Trophoblast cell (in vitro differentiated cells and primary cell): ENCODE data around the gene C19orf38.
"Not testable (repeated sequence)": the region's sequence is repeated elsewhere in the genome, so short reads cannot be mapped to it uniquely, and the experiment has no call there.

ENCODE experiments used
- DNase-seq, 2 donors: peaks; one replicate each; pipeline ENCODE4 v3.0.0-alpha.2; 2016
- H2AFZ ChIP-seq: 2 replicates; pipeline ENCODE4 v1.6.1; 2013; ENCODE audit warnings: low read length, moderate library complexity, mild to moderate bottlenecking; ENCODE audit not compliant: insufficient read depth, poor library complexity
- H2AK5ac ChIP-seq: 2 replicates; pipeline ENCODE4 v1.6.1; 2013; ENCODE audit warnings: mild to moderate bottlenecking, low read length
- H2BK120ac ChIP-seq: 2 replicates; pipeline ENCODE4 v1.6.1; 2013; ENCODE audit warnings: low read length, mild to moderate bottlenecking, moderate library complexity; ENCODE audit not compliant: insufficient read depth, poor library complexity
- H2BK12ac ChIP-seq: 2 replicates; pipeline ENCODE4 v1.6.1; 2013; ENCODE audit warnings: mild to moderate bottlenecking, low read length, moderate library complexity
- H2BK5ac ChIP-seq: 2 replicates; pipeline ENCODE4 v1.6.1; 2013; ENCODE audit warnings: low read length, low read depth, moderate library complexity, mild to moderate bottlenecking; ENCODE audit not compliant: poor library complexity
- H3K14ac ChIP-seq: 2 replicates; pipeline ENCODE4 v1.6.1; 2013; ENCODE audit warnings: mild to moderate bottlenecking, low read length
- H3K18ac ChIP-seq: 2 replicates; pipeline ENCODE4 v1.6.1; 2013; ENCODE audit warnings: mild to moderate bottlenecking, low read length
- H3K23ac ChIP-seq: 2 replicates; pipeline ENCODE4 v1.6.1; 2013; ENCODE audit warnings: low read length
- H3K27ac ChIP-seq: 2 replicates; pipeline ENCODE4 v1.5.1; 2013; ENCODE audit warnings: low read depth, mild to moderate bottlenecking, inconsistent platforms, low read length, moderate library complexity
- H3K27me3 ChIP-seq: 2 replicates; pipeline ENCODE4 v1.6.1; 2013; ENCODE audit warnings: inconsistent platforms, mild to moderate bottlenecking, low read length, moderate library complexity; ENCODE audit not compliant: insufficient read depth
- H3K36me3 ChIP-seq, 2 experiments: 1 replicate in 1 of 2; 2 replicates in 1 of 2; pipeline ENCODE4 v1.6.1; 2013; ENCODE audit warnings: low read length in 2 of 2, mild to moderate bottlenecking in 2 of 2, moderate library complexity in 1 of 2; ENCODE audit not compliant: insufficient read depth in 2 of 2, control insufficient read depth in 1 of 2
- H3K4ac ChIP-seq: 2 replicates; pipeline ENCODE4 v1.6.1; 2013; ENCODE audit warnings: low read depth, mild to moderate bottlenecking, low read length, moderate library complexity
- H3K4me1 ChIP-seq, 2 experiments: 1 replicate in 1 of 2; 2 replicates in 1 of 2; pipeline ENCODE4 v1.6.1; 2013; ENCODE audit warnings: low read length in 2 of 2, mild to moderate bottlenecking in 2 of 2, moderate library complexity in 1 of 2; ENCODE audit not compliant: insufficient read depth in 2 of 2, control insufficient read depth in 1 of 2
- H3K4me2 ChIP-seq: 2 replicates; pipeline ENCODE4 v1.6.1; 2013; ENCODE audit warnings: inconsistent platforms, mild to moderate bottlenecking, low read length, moderate library complexity
- H3K4me3 ChIP-seq: 2 replicates; pipeline ENCODE4 v1.5.1; 2013; ENCODE audit warnings: mild to moderate bottlenecking, low read depth, low read length, inconsistent platforms
- H3K79me1 ChIP-seq: one replicate; pipeline ENCODE4 v1.6.1; 2013; ENCODE audit warnings: low read length
- H3K79me2 ChIP-seq: 2 replicates; pipeline ENCODE4 v1.6.1; 2013; ENCODE audit warnings: low read length, mild to moderate bottlenecking; ENCODE audit not compliant: control insufficient read depth, insufficient read depth, poor library complexity
- H3K9ac ChIP-seq: 2 replicates; pipeline ENCODE4 v1.6.1; 2013; ENCODE audit warnings: mild to moderate bottlenecking, low read length
- H3K9me3 ChIP-seq: 2 replicates; pipeline ENCODE4 v1.6.1; 2013; ENCODE audit warnings: low read depth, mild to moderate bottlenecking, control low read depth, inconsistent platforms, low read length; ENCODE audit not compliant: insufficient read depth
- H4K12ac ChIP-seq: 2 replicates; pipeline ENCODE4 v1.6.1; 2013; ENCODE audit warnings: low read depth, mild to moderate bottlenecking, low read length, moderate library complexity
- H4K8ac ChIP-seq: 2 replicates; pipeline ENCODE4 v1.6.1; 2013; ENCODE audit warnings: low read depth, mild to moderate bottlenecking, low read length, moderate library complexity
- H4K91ac ChIP-seq: one replicate; pipeline ENCODE4 v1.6.1; 2013; ENCODE audit warnings: low read depth, mild to moderate bottlenecking, low read length, moderate library complexity
- WGBS: extraction: QIAGEN DNeasy Blood & Tissue Kit; methylation state at CpG from one replicate; pipeline ENCODE4 v1.1.7; 2013; ENCODE audit warnings: missing lambda C conversion rate; ENCODE audit not compliant: insufficient read length, insufficient coverage; ENCODE audit errors: extremely low coverage; 5-methylcytosine and 5-hydroxymethylcytosine counted together

Gene C19orf38

GRCh38 chr19:10869872-10870311 is 21.7 kb downstream of the C19orf38 start:
- H3K18ac ChIP-seq, H3K9me3 ChIP-seq, H3K9ac ChIP-seq, H3K14ac ChIP-seq, H3K79me1 ChIP-seq, H4K8ac ChIP-seq, H2AK5ac ChIP-seq, H3K4me3 ChIP-seq, H2BK5ac ChIP-seq, DNase-seq, H3K36me3 ChIP-seq, H2AFZ ChIP-seq, H2BK120ac ChIP-seq, H3K4me1 ChIP-seq, H3K4ac ChIP-seq, H3K23ac ChIP-seq, H4K91ac ChIP-seq, H2BK12ac ChIP-seq, H3K27me3 ChIP-seq, H3K27ac ChIP-seq, H3K4me2 ChIP-seq, H4K12ac ChIP-seq: not testable (repeated sequence)
- no CpG with 5 or more reads among the region's 11 CpGs for WGBS
- H3K79me2 ChIP-seq: peaks cover 17% of the 10 kb centered on the region

DNA sequence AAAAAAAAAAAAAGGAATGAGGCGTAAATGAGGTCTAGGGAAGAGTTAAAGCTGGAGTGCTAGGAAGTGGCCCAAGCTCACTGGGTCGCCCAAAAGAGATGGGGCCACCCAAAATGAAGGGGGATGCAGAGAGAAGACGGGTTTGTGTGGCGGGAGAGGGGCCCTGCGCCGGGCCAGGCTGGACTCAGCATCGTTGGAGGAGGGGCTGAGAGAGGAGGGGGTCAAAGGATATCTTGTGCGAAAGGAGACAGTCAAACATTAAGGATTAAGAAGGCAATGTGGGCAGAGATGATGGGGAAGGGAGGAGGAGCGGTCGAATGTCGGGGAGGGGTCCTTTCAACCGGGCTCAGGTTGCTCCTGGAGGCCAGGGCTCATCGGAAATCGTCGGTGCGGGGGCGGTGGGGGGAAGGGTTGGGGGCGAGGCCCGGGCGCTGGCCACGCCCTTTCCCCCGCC is 22.3 kb downstream of the C19orf38 start:
- Histone ChIP-seq H3K4me2 (peak overlapping the region; percentile 98), H3K36me3 (peaks cover 0 to 2% of the 10 kb centered on the region in 2 experiments), H3K79me2 (peaks cover 17% of the 10 kb centered on the region), H2AK5ac (peak overlapping the region; percentile 21), H3K23ac (no peak overlapping the region), H3K27me3 (no peaks in the 10 kb centered on the region), H3K9me3 (no peaks in the 10 kb centered on the region), H3K4me3 (peak overlapping the region; percentile 69), H4K8ac (peak overlapping the region; percentile 92), H2BK120ac (peak overlapping the region; percentile 37), H2AFZ (peak overlapping the region; percentile 82), H3K79me1 (peaks cover 10% of the 10 kb centered on the region), H4K91ac (peak overlapping the region; percentile 78), H4K12ac (peak overlapping the region; percentile 73), H3K4me1 (peaks cover 0 to 8% of the 10 kb centered on the region in 2 experiments), H3K9ac (peak overlapping the region; percentile 81), H3K14ac (peak overlapping the region; percentile 75), H2BK12ac (peak overlapping the region; percentile 33), H3K27ac (peak overlapping the region; percentile 66), H2BK5ac (peak overlapping the region; percentile 42), H3K18ac (peak overlapping the region; percentile 39), H3K4ac (peak overlapping the region; percentile 30)
- DNase-seq: no peak
- WGBS: no CpG with 5 or more reads among the region's 22 CpGs

DNA sequence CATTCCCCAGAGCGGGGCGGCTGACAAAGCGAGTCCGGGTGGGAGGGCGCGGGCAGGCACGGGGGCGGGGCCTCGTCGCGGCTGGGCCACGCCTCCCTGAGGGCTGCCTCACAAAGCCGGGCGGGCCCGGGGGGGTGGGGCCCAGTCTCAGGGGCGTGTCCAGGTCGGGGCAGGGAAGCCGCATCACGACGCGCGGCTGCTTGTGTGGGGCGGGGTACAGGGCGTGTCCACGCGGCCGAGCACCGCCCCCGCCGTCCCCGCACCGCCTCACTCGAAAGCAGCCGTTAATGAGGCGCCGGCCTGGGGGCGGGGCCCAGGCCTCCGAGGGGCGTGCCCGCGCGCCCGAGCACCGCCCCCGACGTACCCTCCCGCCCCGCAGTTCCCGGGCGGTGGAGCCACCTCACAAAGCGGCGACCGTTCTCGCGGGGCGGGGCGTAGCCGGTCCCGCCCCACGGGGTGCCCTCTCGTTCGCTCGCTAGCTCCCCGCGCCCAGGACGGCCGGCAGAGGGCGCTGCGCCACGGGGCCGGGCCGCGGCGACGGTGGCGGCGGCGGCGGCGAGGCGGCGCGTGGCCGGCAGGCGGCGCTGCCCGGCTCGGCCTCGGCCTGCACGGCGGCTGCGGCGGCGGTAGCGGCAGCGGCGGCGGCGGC is 22.9 kb downstream of the C19orf38 start, which contains the start of gene CARM1:
Gene CARM1 (plus strand): TSS at position 599 of the 649 bp plus-strand sequence. CDS start 150 bp downstream, outside the sequence.
- Histone ChIP-seq H2BK120ac (peak within 1 kb of the TSS; percentile 37), H3K79me1 (peaks cover 10% of the 10 kb centered on the region), H3K79me2 (peaks cover 17% of the 10 kb centered on the region), H3K4me1 (peaks cover 0 to 8% of the 10 kb centered on the region in 2 experiments), H4K8ac (peak within 1 kb of the TSS; percentile 92), H3K18ac (peak within 1 kb of the TSS; percentile 96), H3K9ac (peak within 1 kb of the TSS; percentile 98), H2AFZ (peak within 1 kb of the TSS; percentile 82), H3K4me3 (peak within 1 kb of the TSS; percentile 99), H3K4me2 (peak within 1 kb of the TSS; percentile 98), H4K12ac (peak within 1 kb of the TSS; percentile 95), H2AK5ac (peak within 1 kb of the TSS; percentile 90), H3K27ac (peak within 1 kb of the TSS; percentile 88), H3K9me3 (no peaks in the 10 kb centered on the region), H3K4ac (peak within 1 kb of the TSS; percentile 99), H3K36me3 (peaks cover 0 to 2% of the 10 kb centered on the region in 2 experiments), H2BK5ac (peak within 1 kb of the TSS; percentile 86), H3K27me3 (no peaks in the 10 kb centered on the region), H2BK12ac (peak within 1 kb of the TSS; percentile 33), H4K91ac (peak within 1 kb of the TSS; percentile 98), H3K23ac (no peak within 1 kb of the TSS), H3K14ac (peak within 1 kb of the TSS; percentile 96)
- DNase-seq: peak; percentile 98 to 99
- WGBS: no CpG with 5 or more reads among the region's 99 CpGs

DNA sequence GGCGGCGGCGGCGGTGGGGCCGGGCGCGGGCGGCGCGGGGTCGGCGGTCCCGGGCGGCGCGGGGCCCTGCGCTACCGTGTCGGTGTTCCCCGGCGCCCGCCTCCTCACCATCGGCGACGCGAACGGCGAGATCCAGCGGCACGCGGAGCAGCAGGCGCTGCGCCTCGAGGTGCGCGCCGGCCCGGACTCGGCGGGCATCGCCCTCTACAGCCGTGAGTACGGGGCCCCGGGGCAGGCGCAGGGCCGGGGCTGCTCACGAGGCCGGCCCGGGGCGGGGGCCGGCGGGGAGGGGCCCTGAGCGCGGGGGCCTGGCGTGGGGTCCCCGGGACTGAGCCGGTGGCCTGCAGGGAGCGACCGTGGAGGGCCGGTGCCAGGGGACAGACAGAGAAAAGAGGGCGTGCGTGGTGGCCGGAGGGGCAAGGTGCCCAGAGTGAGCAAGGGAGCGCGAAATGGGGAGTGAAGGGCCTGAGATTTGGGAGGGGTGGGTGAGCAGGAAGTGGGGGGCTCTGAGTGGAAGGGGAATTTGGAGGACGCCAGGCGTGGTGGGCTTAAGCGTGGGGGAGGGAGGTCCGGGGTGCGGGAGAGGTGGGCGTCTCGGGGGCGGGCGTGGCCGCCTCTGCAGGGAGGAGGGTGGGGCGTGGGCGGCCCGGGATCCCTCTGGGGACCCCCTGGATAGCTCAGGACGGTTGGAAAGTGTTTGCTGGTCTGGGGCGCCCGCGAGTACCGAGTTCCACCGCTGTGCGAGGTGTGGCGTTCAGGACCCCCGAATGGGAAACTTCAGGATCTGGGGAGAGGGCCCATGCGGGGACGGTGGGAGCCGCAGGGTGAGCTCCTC is 23.7 kb downstream of the C19orf38 start:
- peak in 1 of 2 donors; percentile 31 for DNase-seq
- Histone ChIP-seq H2BK120ac (peak overlapping the region; percentile 29), H4K91ac (peak overlapping the region; percentile 98), H2AK5ac (peak overlapping the region; percentile 90), H3K79me1 (peaks cover 10% of the 10 kb centered on the region), H3K79me2 (peaks cover 23% of the 10 kb centered on the region), H3K27me3 (no peaks in the 10 kb centered on the region), H2AFZ (peak overlapping the region; percentile 82), H3K4ac (peak overlapping the region; percentile 99), H3K9ac (peak overlapping the region; percentile 98), H3K18ac (peak overlapping the region; percentile 96), H3K9me3 (no peaks in the 10 kb centered on the region), H3K27ac (peak overlapping the region; percentile 88), H3K4me2 (peak overlapping the region; percentile 90), H2BK12ac (no peak overlapping the region), H4K12ac (peak overlapping the region; percentile 95), H3K36me3 (peaks cover 0 to 5% of the 10 kb centered on the region in 2 experiments), H3K4me3 (peak overlapping the region; percentile 99), H2BK5ac (peak overlapping the region; percentile 86), H3K14ac (peak overlapping the region; percentile 96), H3K23ac (no peak overlapping the region), H4K8ac (peak overlapping the region; percentile 90), H3K4me1 (peaks cover 4 to 13% of the 10 kb centered on the region in 2 experiments)
- no CpG with 5 or more reads among the region's 90 CpGs for WGBS
